Left renal cortex interstitium (tissue), 4 donors: Measurements from ENCODE around the gene HSPB2. TPM values are rescaled to one million over a fixed set of nuclear protein-coding genes. Genes with fewer than 3 reads are reported as not detected.

ENCODE experiments used
- polyA plus RNA-seq, 4 donors: library from polyadenylated mRNA; unstranded; fragments of 120-200 nt; gene quantifications; one replicate each; pipeline ENCODE4 v1.2.1, GENCODE V29; 2013; ENCODE audit not compliant: insufficient read length in 4 of 4

The HSPB2 gene
- polyA plus RNA-seq, 4 donors = 1.8 to 3.1 (median 2.3) TPM

Other genes starting within 250 kb of the HSPB2 start
- 10 to 100 TPM; 19.2 to 26.6 (median 19.6) TPM for gene PPP2R1B, start 146.3 kb upstream of the HSPB2 start, polyA plus RNA-seq
- 10 to 100 TPM; 38.2 to 47.6 (median 42.6) TPM for gene ALG9, start 41.2 kb upstream of the HSPB2 start, polyA plus RNA-seq
- 1 to 10 TPM; 5.1 to 6.1 (median 5.6) TPM for gene FDXACB1, start 33.6 kb upstream of the HSPB2 start, polyA plus RNA-seq
- 10 to 100 TPM; 39.9 to 51.3 (median 43.6) TPM for gene CFAP68, start 33.2 kb upstream of the HSPB2 start, polyA plus RNA-seq
- gene CRYAB, start 964 bp upstream of the HSPB2 start, polyA plus RNA-seq = 10 to 100 TPM; 46.4 to 69.2 (median 52.6) TPM
- gene C11orf52, start 6.2 kb downstream of the HSPB2 start, polyA plus RNA-seq = 10 to 100 TPM in 3 of 4 donors, 1 to 10 TPM in 1; 9.7 to 14.4 (median 12.9) TPM
- gene DIXDC1, start 24.6 kb downstream of the HSPB2 start, polyA plus RNA-seq = 10 to 100 TPM; 19.2 to 20.7 (median 20.0) TPM
- gene DLAT, start 112.7 kb downstream of the HSPB2 start, polyA plus RNA-seq = 10 to 100 TPM; 46.3 to 56.9 (median 48.9) TPM
- gene PIH1D2, start 161.3 kb downstream of the HSPB2 start, polyA plus RNA-seq = 10 to 100 TPM in 3 of 4 donors, 1 to 10 TPM in 1; 7.6 to 13.7 (median 11.0) TPM
- gene NKAPD1, start 161.6 kb downstream of the HSPB2 start, polyA plus RNA-seq = 10 to 100 TPM; 48.8 to 61.1 (median 55.4) TPM
- gene TIMM8B, start 174.0 kb downstream of the HSPB2 start, polyA plus RNA-seq = 10 to 100 TPM; 65.0 to 88.9 (median 76.5) TPM
- 100 to 1,000 TPM; 162 to 223 (median 180) TPM for gene SDHD, start 174.1 kb downstream of the HSPB2 start, polyA plus RNA-seq